Neuronal stem cell (in vitro differentiated cells): ENCODE data around the gene FAM217A.

Experiments
- DNase-seq: peaks from one replicate; pipeline ENCODE4 v3.0.0-alpha.2; 2013; ENCODE audit warnings: low spot score
- H2AFZ ChIP-seq: one replicate; pipeline ENCODE4 v1.6.1; 2013; ENCODE audit warnings: mild to moderate bottlenecking, low read length, inconsistent platforms
- H2AK5ac ChIP-seq: 2 replicates; pipeline ENCODE4 v1.6.1; 2013; ENCODE audit warnings: low read depth, mild to moderate bottlenecking, inconsistent platforms, low read length, moderate library complexity, mixed read lengths
- H2BK120ac ChIP-seq: 2 replicates; pipeline ENCODE4 v1.6.1; 2013; ENCODE audit warnings: low read depth, mild to moderate bottlenecking, inconsistent platforms, low read length, moderate library complexity, mixed read lengths
- H2BK12ac ChIP-seq: one replicate; pipeline ENCODE4 v1.6.1; 2013; ENCODE audit warnings: low read length, inconsistent platforms
- H2BK15ac ChIP-seq: 2 replicates; pipeline ENCODE4 v1.6.1; 2013; ENCODE audit warnings: mild to moderate bottlenecking, low read length, inconsistent platforms, mixed read lengths
- H2BK5ac ChIP-seq: one replicate; pipeline ENCODE4 v1.6.1; 2013; ENCODE audit warnings: inconsistent platforms, mild to moderate bottlenecking, low read length, moderate library complexity
- H3K14ac ChIP-seq: one replicate; pipeline ENCODE4 v1.6.1; 2013; ENCODE audit warnings: low read length, inconsistent platforms
- H3K18ac ChIP-seq: 2 replicates; pipeline ENCODE4 v1.6.1; 2013; ENCODE audit warnings: low read length, inconsistent platforms
- H3K23ac ChIP-seq: 2 replicates; pipeline ENCODE4 v1.6.1; 2013; ENCODE audit warnings: low read depth, mild to moderate bottlenecking, mixed read lengths, low read length, inconsistent platforms; ENCODE audit not compliant: poor library complexity
- H3K27ac ChIP-seq: replicated peaks from 3 replicates; pipeline ENCODE4 v1.5.1; 2013; ENCODE audit warnings: low read length, inconsistent platforms
- H3K27me3 ChIP-seq, 3 experiments: 2 replicates each; pipeline ENCODE4 v1.6.1; 2013; ENCODE audit warnings: low read length in 3 of 3, mild to moderate bottlenecking in 2 of 3, inconsistent platforms in 1 of 3, low read depth in 1 of 3, mixed read lengths in 1 of 3, moderate library complexity in 1 of 3; ENCODE audit not compliant: control insufficient read depth in 3 of 3, insufficient read depth in 3 of 3
- H3K36me3 ChIP-seq, 2 donors: replicated peaks in 1 of 2; 2 replicates each; pipeline ENCODE4 v1.6.1; 2013; ENCODE audit warnings: low read length in 2 of 2; ENCODE audit not compliant: control insufficient read depth in 2 of 2, insufficient read depth in 2 of 2
- H3K4ac ChIP-seq: 2 replicates; pipeline ENCODE4 v1.6.1; 2013; ENCODE audit warnings: inconsistent platforms, mild to moderate bottlenecking, low read length, moderate library complexity
- H3K4me1 ChIP-seq, 2 donors: 1 replicate in 1 of 2; 2 replicates in 1 of 2; pipeline ENCODE4 v1.6.1; 2013; ENCODE audit warnings: low read length in 2 of 2, low read depth in 1 of 2; ENCODE audit not compliant: control insufficient read depth in 2 of 2, insufficient read depth in 1 of 2
- H3K4me2 ChIP-seq: one replicate; pipeline ENCODE4 v1.6.1; 2013; ENCODE audit warnings: mild to moderate bottlenecking, low read length, inconsistent platforms; ENCODE audit not compliant: insufficient read depth, poor library complexity, severe bottlenecking
- H3K4me3 ChIP-seq, 2 donors: 2 replicates each; pipeline ENCODE4 v1.5.1; 2013; ENCODE audit warnings: low read length in 2 of 2, mild to moderate bottlenecking in 2 of 2, inconsistent platforms in 1 of 2, moderate library complexity in 1 of 2
- H3K79me1 ChIP-seq: one replicate; pipeline ENCODE4 v1.6.1; 2013; ENCODE audit warnings: low read depth, mild to moderate bottlenecking, inconsistent platforms, low read length, moderate library complexity
- H3K9ac ChIP-seq: one replicate; pipeline ENCODE4 v1.6.1; 2013; ENCODE audit warnings: mild to moderate bottlenecking, low read depth, low read length, inconsistent platforms; ENCODE audit not compliant: poor library complexity
- H3K9me3 ChIP-seq, 2 donors: replicated peaks in 1 of 2; 2 replicates each; pipeline versions ENCODE3 to v1.6.1; 2013; ENCODE audit warnings: low read length in 2 of 2, mild to moderate bottlenecking in 2 of 2, inconsistent platforms in 1 of 2, low read depth in 1 of 2, mixed read lengths in 1 of 2, moderate library complexity in 1 of 2; ENCODE audit not compliant: control insufficient read depth in 2 of 2, insufficient read depth in 1 of 2
- H4K8ac ChIP-seq: one replicate; pipeline ENCODE4 v1.6.1; 2013; ENCODE audit warnings: low read depth, mild to moderate bottlenecking, inconsistent platforms, low read length, moderate library complexity
- H4K91ac ChIP-seq: one replicate; pipeline ENCODE4 v1.6.1; 2013; ENCODE audit warnings: low read length, low read depth, mild to moderate bottlenecking, inconsistent platforms; ENCODE audit not compliant: poor library complexity
- WGBS, 2 donors: extraction: QIAGEN DNeasy Blood & Tissue Kit; methylation state at CpG; one replicate each; pipeline ENCODE4 v1.1.7; 2013; ENCODE audit warnings: missing lambda C conversion rate in 2 of 2, mixed read lengths in 1 of 2; ENCODE audit not compliant: insufficient read length in 2 of 2, insufficient replicate concordance in 1 of 2; ENCODE audit errors: extremely low coverage in 2 of 2; 5-methylcytosine and 5-hydroxymethylcytosine counted together

The FAM217A gene

DNA sequence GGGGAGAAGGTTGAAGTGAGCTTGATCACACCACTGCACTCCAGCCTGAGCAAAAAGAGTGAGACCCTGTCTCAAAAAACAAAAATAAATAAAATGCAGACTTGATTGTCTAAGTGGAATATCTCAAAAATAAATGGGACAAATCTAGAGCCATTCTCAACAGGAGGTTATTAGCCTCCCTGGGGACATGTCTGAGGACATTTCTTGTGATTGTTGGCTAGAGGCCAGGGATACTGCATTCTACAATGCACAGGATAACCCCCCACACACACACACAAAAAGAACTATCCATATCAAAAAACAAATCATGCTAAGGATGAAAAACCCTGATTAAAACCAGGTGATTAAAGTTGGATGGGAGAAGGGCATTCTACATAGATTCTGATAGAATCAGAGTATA lies 37.5 kb downstream of the FAM217A start:
- no peaks in the 10 kb centered on the region for H3K9me3 ChIP-seq
- no peaks in the 10 kb centered on the region for H3K79me1 ChIP-seq
- no peak overlapping the region for H2AFZ ChIP-seq
- H3K4me2 ChIP-seq = no peak overlapping the region
- DNase-seq = no peak
- H4K91ac ChIP-seq = no peak overlapping the region
- H3K14ac ChIP-seq = no peak overlapping the region
- no peak overlapping the region for H2BK120ac ChIP-seq
- no peaks in the 10 kb centered on the region for H3K4me1 ChIP-seq
- no peak overlapping the region for H3K23ac ChIP-seq
- H3K9ac ChIP-seq = no peak overlapping the region
- no peak overlapping the region for H2BK5ac ChIP-seq
- no peak overlapping the region for H2AK5ac ChIP-seq
- peaks cover 24 to 99% of the 10 kb centered on the region in 2 donors for H3K36me3 ChIP-seq
- no peak overlapping the region for H3K27ac ChIP-seq
- no peak overlapping the region for H3K4ac ChIP-seq
- no peak overlapping the region for H3K18ac ChIP-seq
- H4K8ac ChIP-seq = no peak overlapping the region
- H2BK15ac ChIP-seq = no peak overlapping the region
- no peak overlapping the region for H2BK12ac ChIP-seq
- no peaks in the 10 kb centered on the region for H3K27me3 ChIP-seq
- no peak overlapping the region for H3K4me3 ChIP-seq

DNA sequence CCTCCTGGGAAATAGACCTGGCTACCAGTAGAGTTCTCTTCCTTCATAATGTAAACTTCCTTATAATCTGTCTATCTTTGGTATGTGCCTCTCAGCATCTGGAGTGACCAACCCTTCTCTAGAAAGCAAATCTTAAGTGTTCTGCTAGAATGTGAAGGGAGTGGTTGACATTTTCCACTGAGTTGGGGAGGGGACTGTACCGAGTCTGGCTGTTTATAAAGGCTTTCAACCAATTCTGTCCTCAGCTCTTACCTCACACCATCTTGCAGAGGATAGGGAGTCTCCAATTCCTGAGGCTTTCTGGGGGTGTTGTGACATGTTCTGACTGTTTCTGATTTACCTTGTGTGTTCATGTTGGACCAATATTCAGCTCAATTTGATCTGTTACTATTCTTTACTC lies 39.6 kb downstream of the FAM217A start:
- H2BK5ac ChIP-seq = no peak overlapping the region
- no peak overlapping the region for H3K4ac ChIP-seq
- H2AFZ ChIP-seq = no peak overlapping the region
- no peak overlapping the region for H4K8ac ChIP-seq
- no peak overlapping the region for H2BK12ac ChIP-seq
- WGBS, 2 donors = no CpG with 5 or more reads among the region's 1 CpG
- no peak overlapping the region for H3K4me2 ChIP-seq
- H4K91ac ChIP-seq = no peak overlapping the region
- H3K4me3 ChIP-seq = no peak overlapping the region
- no peak overlapping the region for H3K23ac ChIP-seq
- no peak overlapping the region for H2AK5ac ChIP-seq
- no peaks in the 10 kb centered on the region for H3K9me3 ChIP-seq
- no peaks in the 10 kb centered on the region for H3K27me3 ChIP-seq
- peaks cover 23 to 93% of the 10 kb centered on the region in 2 donors for H3K36me3 ChIP-seq
- no peaks in the 10 kb centered on the region for H3K4me1 ChIP-seq
- no peak overlapping the region for H2BK15ac ChIP-seq
- H3K9ac ChIP-seq = no peak overlapping the region
- DNase-seq = no peak
- H2BK120ac ChIP-seq = no peak overlapping the region
- no peak overlapping the region for H3K27ac ChIP-seq
- H3K18ac ChIP-seq = no peak overlapping the region
- H3K14ac ChIP-seq = no peak overlapping the region
- H3K79me1 ChIP-seq = peaks cover 4% of the 10 kb centered on the region

DNA sequence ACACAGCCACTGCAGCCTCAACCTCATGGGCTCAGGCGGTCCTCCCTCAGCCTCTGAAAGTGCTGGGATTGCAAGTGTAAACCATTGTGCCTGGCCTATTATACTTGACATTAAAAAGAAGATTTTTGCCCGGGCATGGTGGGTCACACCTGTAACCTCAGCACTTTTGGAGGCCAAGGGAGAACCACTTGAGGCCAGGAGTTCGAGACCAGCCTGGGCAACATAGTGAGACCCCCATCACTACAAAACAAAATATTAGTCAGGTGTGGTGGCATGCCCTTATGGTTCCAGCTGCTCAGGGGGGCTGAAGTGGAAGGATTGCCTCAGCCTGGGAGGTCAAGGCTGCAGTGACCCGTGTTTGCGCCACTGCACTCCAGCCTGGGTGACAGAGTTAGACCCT lies 42.4 kb downstream of the FAM217A start:
- Histone ChIP-seq H3K79me1 (peaks cover 4% of the 10 kb centered on the region), H3K4me1 (no peaks in the 10 kb centered on the region), H4K91ac (no peak overlapping the region), H3K4me2 (no peak overlapping the region), H2BK5ac (no peak overlapping the region), H3K9ac (no peak overlapping the region), H2BK120ac (no peak overlapping the region), H3K14ac (no peak overlapping the region), H2AFZ (no peak overlapping the region), H3K27ac (no peak overlapping the region), H4K8ac (no peak overlapping the region), H2BK12ac (no peak overlapping the region), H3K18ac (no peak overlapping the region), H3K36me3 (peaks cover 15 to 93% of the 10 kb centered on the region in 2 donors), H3K4ac (no peak overlapping the region), H3K23ac (no peak overlapping the region), H3K4me3 (no peak overlapping the region), H3K27me3 (no peaks in the 10 kb centered on the region), H2AK5ac (no peak overlapping the region), H3K9me3 (no peaks in the 10 kb centered on the region), H2BK15ac (no peak overlapping the region)
- WGBS, 2 donors = no CpG with 5 or more reads among the region's 5 CpGs
- DNase-seq = no peak

DNA sequence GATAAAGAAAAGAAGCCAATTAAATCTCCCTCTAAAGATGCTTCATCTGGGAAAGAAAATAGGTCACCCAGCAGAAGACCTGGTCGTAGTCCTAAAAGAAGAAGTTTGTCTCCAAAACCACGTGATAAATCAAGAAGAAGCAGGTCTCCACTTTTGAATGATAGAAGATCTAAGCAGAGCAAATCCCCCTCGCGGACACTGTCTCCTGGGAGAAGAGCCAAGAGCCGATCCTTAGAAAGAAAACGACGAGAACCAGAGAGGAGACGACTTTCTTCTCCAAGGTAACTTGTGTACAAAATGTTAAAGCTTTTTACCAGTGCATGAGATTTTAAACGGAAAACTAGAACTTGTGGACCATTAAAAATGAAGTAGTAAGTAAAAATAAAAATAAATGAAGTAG lies 46.5 kb downstream of the FAM217A start:
- no peak overlapping the region for H4K8ac ChIP-seq
- no peak overlapping the region for H3K9ac ChIP-seq
- H3K4me1 ChIP-seq = no peaks in the 10 kb centered on the region
- no peak overlapping the region for H3K4me2 ChIP-seq
- no peak for DNase-seq
- H2BK15ac ChIP-seq = no peak overlapping the region
- no peaks in the 10 kb centered on the region for H3K27me3 ChIP-seq
- H3K14ac ChIP-seq = no peak overlapping the region
- H3K9me3 ChIP-seq = peaks cover 0 to 4% of the 10 kb centered on the region in 2 donors
- H3K79me1 ChIP-seq = peaks cover 8% of the 10 kb centered on the region
- H2BK5ac ChIP-seq = no peak overlapping the region
- no peak overlapping the region for H3K23ac ChIP-seq
- H3K4ac ChIP-seq = no peak overlapping the region
- no peak overlapping the region for H3K27ac ChIP-seq
- WGBS, 2 donors = no CpG with 5 or more reads among the region's 9 CpGs
- H2BK12ac ChIP-seq = no peak overlapping the region
- no peak overlapping the region for H3K4me3 ChIP-seq
- H2AK5ac ChIP-seq = no peak overlapping the region
- H4K91ac ChIP-seq = no peak overlapping the region
- H2AFZ ChIP-seq = no peak overlapping the region
- H3K36me3 ChIP-seq = peaks cover 6 to 91% of the 10 kb centered on the region in 2 donors
- no peak overlapping the region for H2BK120ac ChIP-seq
- H3K18ac ChIP-seq = no peak overlapping the region
